NCI-H1105 treated with DMSO at 0.1 percent for 48 hours (cell line): Measurements from ENCODE around the gene BATF2.
"Not testable (repeated sequence)": the region's sequence is repeated elsewhere in the genome, so short reads cannot be mapped to it uniquely, and the experiment has no call there.

Experiments used
- DNase-seq: peaks from one replicate; lab custom pipeline; 2025; lab: John Stamatoyannopoulos, UW

BATF2 gene

GRCh38 chr11:65013888-65014725 is 17.3 kb upstream of the BATF2 start, which contains the start of gene ARL2:
TSS of gene ARL2 (plus strand) at chr11:65014160. CDS start at chr11:65014208, 48 bp downstream.
- DNase-seq = peak; percentile 88

GRCh38 chr11:65013130-65013887 is 16.5 kb upstream of the BATF2 start:
- DNase-seq = peak; percentile 78

GRCh38 chr11:65008873-65009272 is 12.1 kb upstream of the BATF2 start:
- DNase-seq = no peak

- DNase-seq = no peak
Measured at GRCh38 chr11:65008016-65008415, 11.2 kb upstream of the BATF2 start.

GRCh38 chr11:65003968-65004367 is 7.2 kb upstream of the BATF2 start:
- DNase-seq = not testable (repeated sequence)

GRCh38 chr11:65003282-65003681 is 6.5 kb upstream of the BATF2 start:
- DNase-seq = no peak

- no peak for DNase-seq
Measured at GRCh38 chr11:65002706-65003105, 5.9 kb upstream of the BATF2 start.

GRCh38 chr11:64999478-64999877 is 2.7 kb upstream of the BATF2 start:
- DNase-seq = no peak

- DNase-seq = no peak
Measured at GRCh38 chr11:64998690-64999431, 2.1 kb upstream of the BATF2 start.

GRCh38 chr11:64998141-64998540 is 1.4 kb upstream of the BATF2 start:
- DNase-seq = no peak

- DNase-seq = no peak
Measured at GRCh38 chr11:64996327-64996709, 453 bp downstream of the BATF2 start.

GRCh38 chr11:64994318-64994717 is 2.5 kb downstream of the BATF2 start:
- no peak for DNase-seq

- DNase-seq = no peak
Measured at GRCh38 chr11:64990222-64990923, 6.4 kb downstream of the BATF2 start.

GRCh38 chr11:64989416-64989815 is 7.4 kb downstream of the BATF2 start:
- DNase-seq = no peak

- no peak for DNase-seq
Measured at GRCh38 chr11:64987998-64988854, 8.5 kb downstream of the BATF2 start.

- not testable (repeated sequence) for DNase-seq
Measured at GRCh38 chr11:64983339-64983738, 13.4 kb downstream of the BATF2 start.

- DNase-seq = no peak
Measured at GRCh38 chr11:64976651-64977050, 20.1 kb downstream of the BATF2 start.

GRCh38 chr11:64974124-64974523 is 22.6 kb downstream of the BATF2 start:
- DNase-seq = no peak

- DNase-seq = no peak
Measured at GRCh38 chr11:64971421-64972233, 25.1 kb downstream of the BATF2 start, which contains the start of gene MAJIN. TSS of gene MAJIN (minus strand) at chr11:64972108. CDS start at chr11:64959405, 12,703 bp downstream.

- DNase-seq = no peak
Measured at GRCh38 chr11:64970731-64971151, 26.0 kb downstream of the BATF2 start.
